ENCODE results near the gene CCDC184. TPM values are rescaled to one million over a fixed set of nuclear protein-coding genes. Genes with fewer than 3 reads are reported as not detected.

CCDC184 gene
- under 0.01 and 0.10 TPM in 2 replicates for total RNA-seq

GRCh38 chr12:48183091-48183875, at the start of gene CCDC184:
CCDC184 (plus strand) TSS chr12:48183644; CDS start chr12:48184123, 479 bp downstream.

DNA sequence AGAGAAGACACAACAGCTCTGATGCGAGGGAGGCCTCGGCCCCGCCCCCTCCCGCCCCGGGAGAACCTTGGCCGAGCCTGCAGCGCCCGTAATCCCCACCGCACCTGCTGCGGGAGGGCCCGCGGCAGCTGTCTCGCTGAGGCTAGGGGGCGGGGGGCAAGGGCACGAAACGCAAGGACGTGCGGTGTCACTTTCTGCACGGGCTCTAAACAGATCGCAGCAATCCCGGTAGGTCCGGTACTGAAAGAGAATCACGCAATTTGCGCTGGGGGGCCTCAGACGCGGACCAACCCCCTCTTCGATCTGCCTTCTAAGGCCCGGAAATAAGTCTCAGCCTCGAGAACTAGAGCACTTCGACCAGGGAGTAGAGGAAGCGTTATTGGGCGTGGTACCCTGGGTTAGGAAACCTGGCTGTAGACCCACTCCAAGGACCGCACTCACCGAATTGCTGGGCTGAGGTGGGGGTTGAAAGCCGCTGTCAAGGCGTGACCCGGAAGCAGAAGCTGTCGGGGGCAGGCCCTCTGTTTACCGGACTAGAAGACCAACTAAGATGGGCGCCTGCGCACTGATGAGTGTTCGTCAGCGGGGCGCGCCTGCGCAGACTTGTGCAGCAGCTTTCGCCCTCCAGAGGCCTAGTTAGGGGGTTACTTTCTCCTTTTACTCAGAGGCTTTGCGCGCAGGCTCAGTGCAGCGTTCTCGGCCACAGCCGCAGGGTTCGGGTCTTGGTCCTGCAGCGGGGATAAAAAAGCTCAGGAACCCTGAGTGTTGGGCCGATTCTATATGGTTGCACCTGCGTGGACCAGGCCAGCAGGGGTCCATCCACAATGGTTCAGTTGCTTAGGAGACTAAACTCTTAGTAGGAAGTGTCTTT, 26.2 kb upstream of the CCDC184 start, which contains the start of gene ASB8:
Gene ASB8 (minus strand): TSS at position 498 of the 871 bp plus-strand sequence. CDS start 4,019 bp downstream, outside the sequence.

GRCh38 chr12:48203192-48203591, 19.7 kb downstream of the CCDC184 start, which contains the start of gene OR10AD1:
OR10AD1 (minus strand) TSS chr12:48203292; CDS start chr12:48203292, 0 bp downstream.

Other genes with a start within 250 kb of the CCDC184 start
- gene TMEM106C, start 220.0 kb upstream of the CCDC184 start, total RNA-seq, result 52.6 and 74.8 TPM in 2 replicates
- under 0.01 TPM in 2 replicates for gene COL2A1, start 179.2 kb upstream of the CCDC184 start, total RNA-seq
- 21.2 and 25.7 TPM in 2 replicates for gene SENP1, start 77.6 kb upstream of the CCDC184 start, total RNA-seq
- gene PFKM, start 64.3 kb upstream of the CCDC184 start, total RNA-seq, result 58.7 and 71.9 TPM in 2 replicates
- gene ASB8, start 26.1 kb upstream of the CCDC184 start, total RNA-seq, result 24.7 and 25.2 TPM in 2 replicates
- gene OR10AD1, start 19.6 kb downstream of the CCDC184 start, total RNA-seq, result not detected in 2 replicates
- 3.4 and 3.9 TPM in 2 replicates for gene ZNF641, start 167.3 kb downstream of the CCDC184 start, total RNA-seq